HuH-7.5 (cell line): ENCODE results near the gene SEC61B.

Source experiments
- DNase-seq: peaks from one replicate; pipeline ENCODE4 v3.0.0; 2011; ENCODE audit warnings: low spot score

The SEC61B gene

GRCh38 chr9:99274495-99274894 is 52.4 kb downstream of the SEC61B start:
- DNase-seq: no peak
